ENCODE data around the gene PLXNA4.

The PLXNA4 gene

DNA sequence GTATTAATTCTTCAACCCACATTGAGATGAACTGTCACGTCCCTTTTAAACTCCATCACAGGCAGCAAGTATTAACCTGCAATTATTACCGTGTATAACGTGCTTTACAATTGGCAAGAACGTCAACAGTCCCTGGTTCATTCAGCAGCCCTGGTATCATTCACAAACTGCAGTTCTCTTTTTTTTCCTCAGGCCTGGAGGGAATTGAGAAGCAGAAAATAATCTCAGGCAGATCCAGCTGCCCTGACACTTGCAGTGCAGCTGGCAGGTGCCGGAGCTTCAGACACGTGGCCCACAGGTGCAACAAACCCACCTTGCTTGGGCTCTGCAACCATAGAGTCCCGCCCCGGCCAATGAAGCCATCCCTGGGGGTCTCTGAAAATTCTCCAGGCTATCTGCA lies 137.3 kb downstream of the PLXNA4 start:
- H2AFZ ChIP-seq (ENCODE audit: low read depth, low read length) = no peak overlapping the region
- no peak overlapping the region for H3K4me3 ChIP-seq (ENCODE audit: insufficient read depth in 1 of 2, low read depth in 1 of 2, low read length in 2 of 2)
- H3K27ac ChIP-seq (ENCODE audit: low read length, poor library complexity, severe bottlenecking) = no peak overlapping the region
- no peak overlapping the region for H2BK15ac ChIP-seq (ENCODE audit: low read depth, poor library complexity, severe bottlenecking)
- no peak overlapping the region for H3K14ac ChIP-seq (ENCODE audit: low read length in 2 of 2)
- H3K4me2 ChIP-seq (ENCODE audit: low read length, poor library complexity, severe bottlenecking) = no peak overlapping the region
- no peaks in the 10 kb centered on the region for H3K4me1 ChIP-seq (ENCODE audit: control insufficient read depth, insufficient read depth, low read depth, low read length)
- WGBS = 83% methylated on average over 8 of the region's 8 CpGs
- H2AK5ac ChIP-seq (ENCODE audit: low read length, severe bottlenecking) = no peak overlapping the region
- no peaks in the 10 kb centered on the region for H3K9me3 ChIP-seq (ENCODE audit: control insufficient read depth, low read length)
- no peak overlapping the region for H3K18ac ChIP-seq (ENCODE audit: low read depth in 1 of 2, low read length in 2 of 2)
- H2BK120ac ChIP-seq (ENCODE audit: low read depth, low read length) = no peak overlapping the region
- H2BK5ac ChIP-seq (ENCODE audit: low read depth, low read length, poor library complexity, severe bottlenecking) = no peak overlapping the region
- no peaks in the 10 kb centered on the region for H3K27me3 ChIP-seq (ENCODE audit: control insufficient read depth in 1 of 2, insufficient read depth in 1 of 2, low read length in 2 of 2)
- no peak overlapping the region for H4K8ac ChIP-seq (ENCODE audit: low read length)
- no peak overlapping the region for H4K91ac ChIP-seq (ENCODE audit: low read length)
- no peak overlapping the region for H3K9ac ChIP-seq (ENCODE audit: low read length)
- no peak overlapping the region for H2BK12ac ChIP-seq (ENCODE audit: low read length in 2 of 2)
- no peaks in the 10 kb centered on the region for H3K79me1 ChIP-seq (replicated peaks; ENCODE audit: low read length, poor library complexity, severe bottlenecking)
- H3K36me3 ChIP-seq (ENCODE audit: control insufficient read depth in 1 of 2, insufficient read depth in 2 of 2, low read depth in 1 of 2, low read length in 2 of 2) = no peaks in the 10 kb centered on the region
- peak overlapping the region in 1 of 2 experiments; percentile 30 for H3K4ac ChIP-seq (ENCODE audit: low read depth in 1 of 2, low read length in 2 of 2)
- no peak for DNase-seq
- H3K23ac ChIP-seq (ENCODE audit: low read length in 2 of 2) = no peak overlapping the region

GRCh38 chr7:132437730-132438129 lies 138.5 kb downstream of the PLXNA4 start:
- H4K8ac ChIP-seq (ENCODE audit: low read length) = no peak overlapping the region
- no peak overlapping the region for H3K27ac ChIP-seq (ENCODE audit: low read length, poor library complexity, severe bottlenecking)
- no peak overlapping the region for H2BK5ac ChIP-seq (ENCODE audit: low read depth, low read length, poor library complexity, severe bottlenecking)
- no peak overlapping the region for H3K9ac ChIP-seq (ENCODE audit: low read length)
- no peaks in the 10 kb centered on the region for H3K4me1 ChIP-seq (ENCODE audit: control insufficient read depth, insufficient read depth, low read depth, low read length)
- no peak overlapping the region for H2BK12ac ChIP-seq (ENCODE audit: low read length in 2 of 2)
- H3K4me2 ChIP-seq (ENCODE audit: low read length, poor library complexity, severe bottlenecking) = no peak overlapping the region
- H4K91ac ChIP-seq (ENCODE audit: low read length) = no peak overlapping the region
- no peaks in the 10 kb centered on the region for H3K36me3 ChIP-seq (ENCODE audit: control insufficient read depth in 1 of 2, insufficient read depth in 2 of 2, low read depth in 1 of 2, low read length in 2 of 2)
- no peak overlapping the region for H2BK120ac ChIP-seq (ENCODE audit: low read depth, low read length)
- H3K4ac ChIP-seq (ENCODE audit: low read depth in 1 of 2, low read length in 2 of 2) = no peak overlapping the region
- 79% methylated on average over 5 of the region's 5 CpGs for WGBS
- H3K14ac ChIP-seq (ENCODE audit: low read length in 2 of 2) = no peak overlapping the region
- H2AFZ ChIP-seq (ENCODE audit: low read depth, low read length) = no peak overlapping the region
- H3K9me3 ChIP-seq (ENCODE audit: control insufficient read depth, low read length) = no peaks in the 10 kb centered on the region
- no peak overlapping the region for H3K4me3 ChIP-seq (ENCODE audit: insufficient read depth in 1 of 2, low read depth in 1 of 2, low read length in 2 of 2)
- peak; percentile 18 for DNase-seq
- H3K23ac ChIP-seq (ENCODE audit: low read length in 2 of 2) = no peak overlapping the region
- no peak overlapping the region for H2BK15ac ChIP-seq (ENCODE audit: low read depth, poor library complexity, severe bottlenecking)
- H2AK5ac ChIP-seq (ENCODE audit: low read length, severe bottlenecking) = no peak overlapping the region
- no peaks in the 10 kb centered on the region for H3K79me1 ChIP-seq (replicated peaks; ENCODE audit: low read length, poor library complexity, severe bottlenecking)
- H3K18ac ChIP-seq (ENCODE audit: low read depth in 1 of 2, low read length in 2 of 2) = no peak overlapping the region
- H3K27me3 ChIP-seq (ENCODE audit: control insufficient read depth in 1 of 2, insufficient read depth in 1 of 2, low read length in 2 of 2) = no peaks in the 10 kb centered on the region

DNA sequence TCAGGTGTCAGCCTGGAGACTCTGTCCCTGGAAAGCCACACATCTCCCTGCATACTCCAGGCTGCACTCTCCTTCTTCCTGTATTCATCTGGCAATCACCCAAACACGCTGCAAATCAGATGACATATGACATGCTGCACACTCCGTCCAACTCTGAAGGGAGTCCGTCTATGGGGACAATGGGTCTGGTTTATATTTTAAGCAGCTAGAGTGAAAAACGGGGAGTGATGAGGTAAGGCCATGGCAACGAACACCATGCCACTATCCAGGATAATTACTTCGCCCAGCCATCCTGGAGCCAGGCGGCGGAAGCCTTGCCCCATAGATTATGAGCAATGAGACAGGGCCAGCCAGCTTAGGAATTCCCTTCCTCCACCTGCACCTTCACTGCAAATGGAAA lies 140.1 kb downstream of the PLXNA4 start:
- Histone ChIP-seq H3K9me3 (ENCODE audit: control insufficient read depth, low read length) (no peaks in the 10 kb centered on the region), H2BK15ac (ENCODE audit: low read depth, poor library complexity, severe bottlenecking) (no peak overlapping the region)
- DNase-seq = no peak

DNA sequence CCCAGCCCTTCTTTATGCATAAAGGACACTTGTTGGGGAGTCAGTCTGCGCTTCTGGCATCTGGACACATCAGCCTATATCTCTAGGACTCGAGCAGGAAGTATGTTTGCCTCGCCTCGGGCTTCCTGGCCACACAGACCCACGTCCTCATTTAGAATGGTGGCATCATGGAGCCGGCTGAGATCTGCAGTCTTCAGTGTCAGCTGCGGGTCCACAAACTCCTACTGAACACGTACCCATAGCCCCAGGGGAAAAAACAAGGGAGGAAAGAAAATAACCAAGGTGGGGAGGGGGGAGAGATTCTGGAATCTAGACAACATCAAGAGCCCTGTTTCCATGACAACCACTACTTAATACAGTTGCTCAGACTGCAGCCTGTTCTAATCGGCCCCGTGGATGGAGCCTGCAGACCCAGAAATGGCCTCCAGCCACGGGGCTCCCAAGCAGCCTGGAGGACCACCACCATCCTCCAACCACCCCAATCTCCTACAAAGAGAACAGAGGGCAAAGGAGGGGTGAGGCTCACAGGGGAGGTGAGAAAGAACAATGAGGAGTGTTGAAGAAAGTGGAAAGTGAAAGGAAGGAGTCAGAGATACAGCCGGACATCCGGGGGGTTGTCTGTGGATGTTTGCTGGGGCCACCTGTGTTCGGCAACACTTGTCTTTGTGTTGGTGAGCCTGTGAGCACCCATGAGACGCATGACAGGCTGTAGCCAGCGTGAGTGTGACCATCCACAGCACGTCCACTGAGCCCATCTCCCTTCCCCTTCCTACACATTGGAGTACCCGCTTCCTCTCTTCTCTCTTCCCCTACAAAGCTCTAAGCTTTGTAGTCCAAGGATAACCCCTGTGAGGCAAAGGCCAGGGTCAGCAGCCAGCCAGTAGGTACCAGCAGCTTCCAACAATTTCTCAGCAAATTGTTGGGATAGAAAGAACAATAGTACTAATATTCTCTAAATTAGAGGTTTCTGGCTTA lies 141.0 kb downstream of the PLXNA4 start:
- 89% methylated on average over 16 of the region's 18 CpGs for WGBS
- Histone ChIP-seq H2BK5ac (ENCODE audit: low read depth, low read length, poor library complexity, severe bottlenecking) (no peak overlapping the region), H2BK12ac (ENCODE audit: low read length in 2 of 2) (peak overlapping the region; percentile 11 to 38)

More for the DNA sequence above, 140.1 kb downstream of the PLXNA4 start:
- Histone ChIP-seq H3K4me3 (ENCODE audit: insufficient read depth in 1 of 2, low read depth in 1 of 2, low read length in 2 of 2) (no peak overlapping the region), H3K27me3 (ENCODE audit: control insufficient read depth in 1 of 2, insufficient read depth in 1 of 2, low read length in 2 of 2) (no peaks in the 10 kb centered on the region), H3K14ac (ENCODE audit: low read length in 2 of 2) (no peak overlapping the region), H2AK5ac (ENCODE audit: low read length, severe bottlenecking) (no peak overlapping the region), H4K8ac (ENCODE audit: low read length) (no peak overlapping the region), H3K9ac (ENCODE audit: low read length) (no peak overlapping the region), H4K91ac (ENCODE audit: low read length) (no peak overlapping the region), H2BK120ac (ENCODE audit: low read depth, low read length) (no peak overlapping the region), H3K4me1 (ENCODE audit: control insufficient read depth, insufficient read depth, low read depth, low read length) (no peaks in the 10 kb centered on the region), H3K18ac (ENCODE audit: low read depth in 1 of 2, low read length in 2 of 2) (no peak overlapping the region), H3K4ac (ENCODE audit: low read depth in 1 of 2, low read length in 2 of 2) (no peak overlapping the region), H3K27ac (ENCODE audit: low read length, poor library complexity, severe bottlenecking) (no peak overlapping the region), H3K79me1 (replicated peaks; ENCODE audit: low read length, poor library complexity, severe bottlenecking) (no peaks in the 10 kb centered on the region), H3K36me3 (ENCODE audit: control insufficient read depth in 1 of 2, insufficient read depth in 2 of 2, low read depth in 1 of 2, low read length in 2 of 2) (no peaks in the 10 kb centered on the region), H2BK12ac (ENCODE audit: low read length in 2 of 2) (no peak overlapping the region), H2BK5ac (ENCODE audit: low read depth, low read length, poor library complexity, severe bottlenecking) (no peak overlapping the region), H2AFZ (ENCODE audit: low read depth, low read length) (no peak overlapping the region), H3K4me2 (ENCODE audit: low read length, poor library complexity, severe bottlenecking) (no peak overlapping the region), H3K23ac (ENCODE audit: low read length in 2 of 2) (no peak overlapping the region)
- 87% methylated on average over 8 of the region's 8 CpGs for WGBS

More for the DNA sequence above, 141.0 kb downstream of the PLXNA4 start:
- H2AFZ ChIP-seq (ENCODE audit: low read depth, low read length) = no peak overlapping the region
- no peak overlapping the region for H3K4me2 ChIP-seq (ENCODE audit: low read length, poor library complexity, severe bottlenecking)
- H3K9ac ChIP-seq (ENCODE audit: low read length) = no peak overlapping the region
- peak overlapping the region in 1 of 2 experiments; percentile 14 for H3K18ac ChIP-seq (ENCODE audit: low read depth in 1 of 2, low read length in 2 of 2)
- H3K79me1 ChIP-seq (replicated peaks; ENCODE audit: low read length, poor library complexity, severe bottlenecking) = no peaks in the 10 kb centered on the region
- no peak overlapping the region for H4K91ac ChIP-seq (ENCODE audit: low read length)
- no peak overlapping the region for H3K23ac ChIP-seq (ENCODE audit: low read length in 2 of 2)
- H3K27me3 ChIP-seq (ENCODE audit: control insufficient read depth in 1 of 2, insufficient read depth in 1 of 2, low read length in 2 of 2) = no peaks in the 10 kb centered on the region
- peak overlapping the region in 1 of 2 experiments; percentile 20 for H3K4me3 ChIP-seq (ENCODE audit: insufficient read depth in 1 of 2, low read depth in 1 of 2, low read length in 2 of 2)
- no peaks in the 10 kb centered on the region for H3K4me1 ChIP-seq (ENCODE audit: control insufficient read depth, insufficient read depth, low read depth, low read length)
- H2BK15ac ChIP-seq (ENCODE audit: low read depth, poor library complexity, severe bottlenecking) = no peak overlapping the region
- H3K36me3 ChIP-seq (ENCODE audit: control insufficient read depth in 1 of 2, insufficient read depth in 2 of 2, low read depth in 1 of 2, low read length in 2 of 2) = no peaks in the 10 kb centered on the region
- no peak overlapping the region for H3K27ac ChIP-seq (ENCODE audit: low read length, poor library complexity, severe bottlenecking)
- no peaks in the 10 kb centered on the region for H3K9me3 ChIP-seq (ENCODE audit: control insufficient read depth, low read length)
- H3K4ac ChIP-seq (ENCODE audit: low read depth in 1 of 2, low read length in 2 of 2) = no peak overlapping the region
- no peak overlapping the region for H2BK120ac ChIP-seq (ENCODE audit: low read depth, low read length)
- no peak overlapping the region for H2AK5ac ChIP-seq (ENCODE audit: low read length, severe bottlenecking)
- no peak for DNase-seq
- no peak overlapping the region for H4K8ac ChIP-seq (ENCODE audit: low read length)
- H3K14ac ChIP-seq (ENCODE audit: low read length in 2 of 2) = no peak overlapping the region
